ENCODE results near the gene FNDC3A.
"Not testable (repeated sequence)": the region's sequence is repeated elsewhere in the genome, so short reads cannot be mapped to it uniquely, and the experiment has no call there.

FNDC3A gene

GRCh38 chr13:49098771-49099512, 123.2 kb downstream of the FNDC3A start:
- no peak for FAIRE-seq

GRCh38 chr13:49099513-49099877, 123.8 kb downstream of the FNDC3A start:
- FAIRE-seq, result no peak

GRCh38 chr13:49100637-49101570, 125.2 kb downstream of the FNDC3A start:
- FAIRE-seq, result no peak

GRCh38 chr13:49108196-49108595, 132.5 kb downstream of the FNDC3A start:
- FAIRE-seq, result no peak

- no peak for FAIRE-seq
Measured at GRCh38 chr13:49110122-49110912, 134.6 kb downstream of the FNDC3A start.

- no peak for FAIRE-seq
Measured at GRCh38 chr13:49110913-49111170, 135.1 kb downstream of the FNDC3A start.

- no peak for FAIRE-seq
Measured at GRCh38 chr13:49112782-49113525, 137.2 kb downstream of the FNDC3A start.

GRCh38 chr13:49113526-49114286, 138.0 kb downstream of the FNDC3A start:
- no peak for FAIRE-seq

- no peak for FAIRE-seq
Measured at GRCh38 chr13:49116873-49117272, 141.2 kb downstream of the FNDC3A start.

- FAIRE-seq, result not testable (repeated sequence)
Measured at GRCh38 chr13:49118455-49118854, 142.7 kb downstream of the FNDC3A start.

GRCh38 chr13:49124693-49125304, 149.1 kb downstream of the FNDC3A start:
- no peak for FAIRE-seq

- FAIRE-seq, result no peak
Measured at GRCh38 chr13:49125964-49126524, 150.3 kb downstream of the FNDC3A start.

- FAIRE-seq, result no peak
Measured at GRCh38 chr13:49132479-49133002, 156.8 kb downstream of the FNDC3A start.

GRCh38 chr13:49134305-49134704, 158.6 kb downstream of the FNDC3A start:
- no peak for FAIRE-seq

- not testable (repeated sequence) for FAIRE-seq
Measured at GRCh38 chr13:49137138-49137643, 161.5 kb downstream of the FNDC3A start.

GRCh38 chr13:49140910-49141611, 165.3 kb downstream of the FNDC3A start:
- no peak for FAIRE-seq

GRCh38 chr13:49146950-49147355, 171.2 kb downstream of the FNDC3A start:
- FAIRE-seq, result peak; percentile 95

GRCh38 chr13:49148405-49148804, 172.7 kb downstream of the FNDC3A start:
- no peak for FAIRE-seq

- not testable (repeated sequence) for FAIRE-seq
Measured at GRCh38 chr13:49157955-49158584, 182.4 kb downstream of the FNDC3A start.

Data from A204.1 (cell line).